Glutamatergic neuron (in vitro differentiated cells): ENCODE results near the gene CAMK2A. TPM values are rescaled to one million over a fixed set of nuclear protein-coding genes. Genes with fewer than 3 reads are reported as not detected.

Experiments used
- DNase-seq: peaks from one replicate; pipeline ENCODE4 v3.0.0; 2022
- H3K27ac Mint-ChIP-seq: one replicate; pipeline ENCODE4 v1.8.0; 2020; ENCODE audit warnings: mild to moderate bottlenecking, mixed read lengths, inconsistent platforms; ENCODE audit not compliant: unreplicated experiment
- H3K27me3 Mint-ChIP-seq: one replicate; pipeline ENCODE4 v1.8.0; 2020; ENCODE audit warnings: mild to moderate bottlenecking, moderate library complexity, mixed read lengths, inconsistent platforms; ENCODE audit not compliant: unreplicated experiment
- H3K36me3 Mint-ChIP-seq: one replicate; pipeline ENCODE4 v1.8.0; 2020; ENCODE audit warnings: mild to moderate bottlenecking, mixed read lengths, inconsistent platforms; ENCODE audit not compliant: unreplicated experiment
- H3K4me1 Mint-ChIP-seq: one replicate; pipeline ENCODE4 v1.8.0; 2020; ENCODE audit warnings: mild to moderate bottlenecking, low read depth, mixed read lengths, inconsistent platforms; ENCODE audit not compliant: unreplicated experiment
- H3K4me3 Mint-ChIP-seq: one replicate; pipeline ENCODE4 v1.8.0; 2020; ENCODE audit warnings: mild to moderate bottlenecking, mixed read lengths, inconsistent platforms; ENCODE audit not compliant: unreplicated experiment
- H3K9me3 Mint-ChIP-seq: one replicate; pipeline ENCODE4 v1.8.0; 2020; ENCODE audit warnings: mild to moderate bottlenecking, moderate library complexity, mixed read lengths, inconsistent platforms; ENCODE audit not compliant: unreplicated experiment
- CTCF ChIP-seq: fragments of 200-600 bp; sonication (generic); IDR thresholded peaks from one replicate; pipeline ENCODE4 v1.5.0; 2021; ENCODE audit not compliant: partially characterized antibody, unreplicated experiment
- total RNA-seq: library from RNA; stranded (reverse); fragmentation: NEBNext Ultra II Directional; extraction: Animal tissue kit (Norgen Biotek cat#: 25700); gene quantifications from one replicate; pipeline ENCODE4 v1.2.1, GENCODE V29; 2021; ENCODE audit not compliant: unreplicated experiment

The CAMK2A gene
- total RNA-seq, 1 donor from 2014 or later, result 1.1 TPM

DNA sequence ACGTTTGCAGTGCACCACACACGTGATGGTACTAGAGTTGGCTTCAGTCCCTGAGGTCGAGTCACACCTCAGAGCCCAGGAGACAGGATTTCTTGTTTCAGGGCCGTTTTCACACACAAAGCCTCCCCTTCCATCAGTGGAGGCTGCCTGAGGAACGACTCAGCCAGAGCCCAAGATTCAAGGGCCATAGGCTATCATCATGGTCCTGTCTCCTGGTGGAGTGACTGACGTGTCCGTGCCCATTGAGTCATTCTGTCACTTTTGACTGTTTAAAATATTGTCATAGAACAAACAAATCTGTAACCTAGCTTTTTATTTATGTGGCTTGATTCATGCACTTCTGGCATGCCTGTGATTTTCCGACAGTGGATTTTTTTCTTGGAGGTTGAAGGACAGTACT lies 28.3 kb downstream of the CAMK2A start:
- H3K27ac Mint-ChIP-seq, result no peak overlapping the region
- H3K4me3 Mint-ChIP-seq, result no peak overlapping the region
- no peak for TF ChIP-seq CTCF
- no peaks in the 10 kb centered on the region for H3K36me3 Mint-ChIP-seq
- DNase-seq, result no peak
- peaks cover 2% of the 10 kb centered on the region for H3K27me3 Mint-ChIP-seq
- H3K4me1 Mint-ChIP-seq, result peaks cover 27% of the 10 kb centered on the region
- peaks cover 1% of the 10 kb centered on the region for H3K9me3 Mint-ChIP-seq

DNA sequence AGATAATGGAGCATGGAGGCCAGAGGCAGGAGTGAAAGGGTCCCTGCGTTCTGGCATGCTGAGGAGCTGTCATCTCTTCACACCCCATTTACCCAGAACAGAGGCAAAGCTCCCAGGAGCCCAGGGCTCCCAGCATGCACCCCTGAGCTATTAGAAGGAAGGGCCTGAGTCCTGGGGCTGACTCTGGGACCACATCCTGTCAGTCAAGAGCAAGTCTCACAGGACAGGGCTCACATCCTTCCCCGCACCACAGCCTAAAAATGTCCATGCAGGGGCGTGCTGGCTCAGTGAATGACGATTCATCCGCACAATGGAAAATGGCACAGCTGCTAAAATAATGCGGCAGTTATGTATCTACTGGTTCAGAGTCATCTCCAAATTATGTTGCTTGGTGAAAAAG lies 31.4 kb downstream of the CAMK2A start:
- Mint-ChIP-seq H3K9me3 (peaks cover 4% of the 10 kb centered on the region), H3K4me1 (peaks cover 27% of the 10 kb centered on the region), H3K27ac (no peak overlapping the region), H3K4me3 (no peak overlapping the region), H3K36me3 (no peaks in the 10 kb centered on the region), H3K27me3 (peaks cover 5% of the 10 kb centered on the region)
- no peak for TF ChIP-seq CTCF
- DNase-seq, result no peak

DNA sequence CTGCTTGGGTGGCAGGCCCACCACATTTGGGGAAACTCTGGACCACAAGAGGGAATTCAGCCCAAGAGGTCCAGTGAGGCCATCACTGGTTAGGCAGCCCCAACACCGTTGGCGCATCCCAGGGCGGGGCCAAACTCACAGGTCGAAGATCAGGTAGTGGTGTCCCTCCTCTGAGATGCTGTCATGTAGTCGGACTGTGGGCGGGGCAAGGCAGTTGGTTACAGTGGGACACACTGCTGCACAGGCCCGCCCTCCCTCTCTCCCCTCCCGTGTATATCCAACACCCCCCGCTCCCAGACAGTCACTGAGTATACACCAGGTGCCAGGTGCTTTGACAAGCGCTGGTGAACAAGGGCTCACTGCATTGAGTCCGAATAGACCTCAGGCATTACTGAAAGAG lies 32.1 kb downstream of the CAMK2A start:
- Mint-ChIP-seq H3K27me3 (peaks cover 5% of the 10 kb centered on the region), H3K27ac (no peak overlapping the region), H3K9me3 (peaks cover 4% of the 10 kb centered on the region), H3K36me3 (no peaks in the 10 kb centered on the region), H3K4me3 (no peak overlapping the region), H3K4me1 (peaks cover 27% of the 10 kb centered on the region)
- DNase-seq, result no peak
- no peak for TF ChIP-seq CTCF

GRCh38 chr5:150256410-150257064 lies 33.0 kb downstream of the CAMK2A start:
- Mint-ChIP-seq H3K4me1 (peaks cover 24% of the 10 kb centered on the region), H3K9me3 (peaks cover 4% of the 10 kb centered on the region), H3K36me3 (no peaks in the 10 kb centered on the region), H3K4me3 (no peak overlapping the region), H3K27ac (peak overlapping the region; percentile 28), H3K27me3 (peaks cover 5% of the 10 kb centered on the region)
- peak; percentile 60 for DNase-seq
- no peak for TF ChIP-seq CTCF

GRCh38 chr5:150255659-150256409 lies 33.7 kb downstream of the CAMK2A start:
- no peak for DNase-seq
- Mint-ChIP-seq H3K4me3 (no peak overlapping the region), H3K27me3 (peaks cover 5% of the 10 kb centered on the region), H3K9me3 (peaks cover 4% of the 10 kb centered on the region), H3K4me1 (peaks cover 24% of the 10 kb centered on the region), H3K27ac (peak overlapping the region; percentile 28), H3K36me3 (no peaks in the 10 kb centered on the region)
- TF ChIP-seq CTCF, result no peak
